Activated CD8-positive, alpha-beta memory T cell treated with anti-CD3 and anti-CD28 coated beads for 1 hour (primary cell): ENCODE data around the gene TNFAIP3.

Experiments
- DNase-seq, 2 donors: peaks; one replicate each; pipeline ENCODE4 v3.0.0-alpha.2; 2020; ENCODE audit warnings: low read depth in 1 of 2; ENCODE audit errors: extremely low read depth in 1 of 2

Gene TNFAIP3

DNA sequence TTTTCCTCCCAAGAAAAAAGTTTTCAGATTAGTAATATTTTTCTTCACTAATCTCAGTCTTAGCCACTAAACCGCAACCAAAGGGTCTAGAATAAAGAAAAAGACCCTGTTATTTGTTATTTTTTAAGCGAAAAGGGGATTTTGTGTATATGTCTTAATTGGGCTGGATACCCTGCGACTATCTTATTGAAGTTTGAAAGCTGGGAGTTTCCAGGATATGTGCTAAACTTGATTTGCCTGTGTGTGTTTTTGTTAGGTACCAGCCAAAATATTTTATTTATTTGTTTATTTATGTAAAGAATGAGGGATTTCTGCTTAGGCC lies 52.4 kb downstream of the TNFAIP3 start:
- no peak for DNase-seq

GRCh38 chr6:137919837-137920730 lies 53.0 kb downstream of the TNFAIP3 start:
- no peak for DNase-seq

DNA sequence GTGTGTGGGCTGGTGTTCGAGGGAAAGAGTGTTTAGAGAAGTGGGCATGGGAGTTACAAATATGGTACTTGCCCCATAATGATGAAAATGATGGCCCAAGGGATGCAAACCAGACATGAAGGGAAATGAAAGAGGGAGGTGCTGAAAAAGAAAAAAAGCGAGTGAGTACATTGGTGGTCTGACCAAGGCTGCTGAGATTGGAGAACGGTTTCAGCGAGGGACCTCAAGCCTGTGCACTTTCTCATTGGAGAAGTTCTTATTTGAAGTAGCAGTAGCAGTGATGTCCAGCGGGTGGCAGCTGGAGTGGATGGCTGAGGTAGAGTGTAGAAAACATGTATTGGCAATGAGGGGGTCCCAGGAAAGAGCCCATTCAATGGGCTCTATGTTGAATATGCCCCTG lies 54.8 kb downstream of the TNFAIP3 start:
- no peak for DNase-seq

DNA sequence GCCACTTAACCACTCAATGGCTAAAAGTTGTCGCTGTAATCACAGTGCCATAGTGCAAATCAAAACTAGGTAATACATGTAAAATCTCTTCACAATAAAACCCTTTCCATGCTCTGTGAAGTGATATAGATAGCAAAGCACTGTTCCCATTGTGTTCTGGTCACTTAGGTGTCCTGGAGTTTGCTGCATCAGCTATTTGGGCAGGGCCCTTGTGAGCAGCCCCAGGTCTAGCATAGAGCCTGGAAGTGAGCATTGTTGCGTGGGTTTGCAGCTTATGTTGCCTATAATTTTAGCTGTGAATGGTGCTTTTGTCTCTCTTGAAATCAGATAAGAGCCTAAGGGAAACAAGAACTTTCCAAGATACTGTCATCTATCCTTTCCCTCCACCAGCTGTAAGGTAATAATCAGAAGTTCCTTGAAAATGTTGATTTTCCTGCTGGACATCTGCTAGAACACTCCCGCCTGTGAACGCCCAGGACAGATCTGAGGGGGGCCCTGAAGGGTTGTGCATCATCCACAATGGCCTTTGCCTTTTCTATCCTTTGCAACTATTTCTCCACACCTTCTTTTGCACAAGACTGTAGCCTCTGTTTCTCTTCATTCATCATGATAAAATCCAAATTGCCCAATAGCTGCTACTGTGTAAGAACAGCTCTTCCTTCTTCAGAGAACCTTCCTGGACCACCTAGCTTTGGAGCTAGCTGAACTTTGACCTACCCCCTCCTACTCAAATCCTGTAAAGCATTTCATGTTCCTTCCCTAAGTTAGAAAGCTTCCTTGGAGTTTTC lies 57.0 kb downstream of the TNFAIP3 start:
- DNase-seq, result no peak

DNA sequence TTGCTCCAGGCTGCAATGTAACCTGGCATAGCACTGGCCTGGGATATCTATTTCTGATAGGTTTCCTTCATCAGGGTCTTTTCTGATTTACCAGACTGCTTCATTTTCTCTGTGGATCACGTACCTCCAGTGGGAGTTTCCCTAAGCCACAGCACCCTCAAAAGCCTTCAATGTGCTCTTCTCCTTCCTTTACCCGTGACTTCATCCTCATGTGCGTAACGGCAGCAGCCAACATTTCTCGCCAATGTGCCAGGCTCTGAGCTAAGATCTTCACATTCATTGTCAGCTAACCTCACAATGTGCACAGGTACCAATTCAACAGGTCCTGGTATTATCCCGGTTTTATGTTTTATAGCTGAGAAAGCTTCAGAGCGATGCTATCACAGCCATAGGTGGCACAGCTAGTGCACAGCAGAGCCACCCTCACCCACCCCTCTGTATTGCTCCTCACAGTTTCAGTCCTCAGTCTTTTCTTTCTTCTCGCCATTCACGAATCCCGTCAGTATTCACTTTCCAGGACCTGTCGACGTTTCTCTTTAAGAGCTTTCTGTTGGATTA lies 58.2 kb downstream of the TNFAIP3 start:
- no peak for DNase-seq

DNA sequence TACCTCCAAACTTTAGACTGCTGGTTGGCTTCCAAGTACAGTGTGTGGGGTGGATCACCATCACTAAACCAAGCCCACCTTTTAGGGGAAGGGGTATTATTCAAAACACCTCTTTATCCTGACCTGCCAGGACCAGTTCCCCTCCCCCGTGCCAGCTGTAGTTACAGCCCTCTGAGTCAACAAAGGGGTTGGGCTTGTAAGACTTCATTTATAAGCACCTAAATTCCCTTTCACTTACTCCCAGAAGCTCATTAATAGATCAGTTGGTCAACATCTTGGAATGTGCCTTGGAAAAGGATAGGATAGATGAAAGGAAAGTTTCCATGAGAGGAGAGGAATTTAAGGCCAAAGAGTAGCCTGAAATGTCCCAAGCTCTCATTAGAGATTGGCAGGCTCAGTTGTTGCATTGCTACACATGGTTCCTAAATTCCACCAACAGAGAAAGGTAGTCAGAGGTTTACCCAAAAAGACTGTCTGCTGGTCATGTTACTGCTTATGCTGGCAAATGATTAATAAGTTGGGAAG lies 59.2 kb downstream of the TNFAIP3 start:
- DNase-seq, result no peak

DNA sequence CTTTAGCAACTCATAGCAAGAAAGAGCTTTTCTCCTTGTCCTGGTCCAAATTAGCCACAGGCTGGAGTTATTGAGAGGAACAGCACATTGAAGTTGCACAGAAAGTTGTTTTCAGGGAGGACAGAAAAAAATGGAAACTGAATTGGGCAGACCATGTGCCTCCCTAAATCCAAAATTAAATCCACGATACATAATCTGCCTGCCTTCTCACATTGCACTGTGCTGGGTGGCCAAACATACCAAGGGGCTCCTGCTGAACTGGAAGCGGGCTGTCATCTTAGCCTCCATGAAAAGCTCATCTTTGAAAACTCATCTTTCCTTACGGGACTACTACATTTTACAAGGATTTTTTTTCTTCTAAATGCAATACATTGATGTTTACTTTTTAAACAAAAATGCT lies 59.9 kb downstream of the TNFAIP3 start:
- DNase-seq, result no peak

GRCh38 chr6:137927777-137928218 lies 60.7 kb downstream of the TNFAIP3 start:
- peak; percentile 42 to 43 for DNase-seq

- DNase-seq, result no peak
These were observed 61.2 kb downstream of the TNFAIP3 start for GRCh38 chr6:137928286-137928685.

DNA sequence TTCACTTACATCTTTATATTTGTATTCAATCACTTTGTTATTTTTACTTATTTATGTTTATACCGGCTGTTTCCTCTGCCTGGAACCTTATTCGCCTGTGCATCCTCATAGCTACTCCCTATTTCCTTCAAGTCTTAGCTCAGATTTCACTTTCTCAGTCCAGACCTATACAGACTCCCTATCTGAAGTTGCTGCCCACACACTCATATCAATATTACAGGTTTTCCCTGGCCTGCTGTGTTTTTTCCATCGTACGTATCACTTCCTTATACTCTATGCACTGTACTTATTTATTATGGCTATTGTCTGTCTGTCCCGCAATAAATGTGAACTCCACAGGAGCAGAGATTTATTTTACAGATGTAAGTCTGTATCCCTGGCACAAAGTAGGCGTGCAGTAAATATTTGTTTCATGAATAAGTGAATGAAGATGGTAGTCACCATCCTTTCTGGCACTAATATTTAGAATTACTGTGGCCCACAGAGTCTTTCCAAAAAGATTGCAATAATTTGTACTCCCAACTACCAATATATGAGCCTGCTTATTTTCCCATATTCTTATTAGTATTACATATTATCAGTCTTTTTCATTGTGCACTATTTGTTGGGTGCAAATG lies 64.9 kb downstream of the TNFAIP3 start:
- DNase-seq, result no peak
